WTC11 (cell line): ENCODE measurements around the gene NAT9.

Source experiments
- ARID4B ChIP-seq: sonication (generic); formaldehyde crosslinking; IDR thresholded peaks from 2 replicates; pipeline ENCODE4 v1.8.0; 2023; ENCODE audit warnings: missing genetic modification reagents, mild to moderate bottlenecking, borderline replicate concordance
- ATF2 ChIP-seq: sonication (generic); formaldehyde crosslinking; IDR thresholded peaks from 2 replicates; pipeline ENCODE4 v1.8.1; 2022; ENCODE audit warnings: low read depth, missing genetic modification reagents, borderline replicate concordance
- ATF3 ChIP-seq: sonication (generic); formaldehyde crosslinking; conservative IDR thresholded peaks from 2 replicates; pipeline ENCODE4 v1.8.1; 2022; ENCODE audit warnings: mild to moderate bottlenecking, missing genetic modification reagents
- CTCF ChIP-seq: fragments of 200-600 bp; IDR thresholded peaks from 2 replicates; pipeline ENCODE4 v1.8.0; 2022; ENCODE audit warnings: antibody characterized with exemption
- FOXJ3 ChIP-seq: sonication (generic); formaldehyde crosslinking; IDR thresholded peaks from 2 replicates; pipeline ENCODE4 v1.9.0; 2021; ENCODE audit warnings: missing genetic modification reagents, mild to moderate bottlenecking, borderline replicate concordance
- IRF1 ChIP-seq: sonication (generic); formaldehyde crosslinking; IDR thresholded peaks from 2 replicates; pipeline ENCODE4 v1.8.0; 2023; ENCODE audit warnings: missing genetic modification reagents
- MAX ChIP-seq: sonication (generic); formaldehyde crosslinking; IDR thresholded peaks from 2 replicates; pipeline ENCODE4 v1.8.0; 2022; ENCODE audit warnings: mild to moderate bottlenecking, missing genetic modification reagents
- PRRX2 ChIP-seq: fragments of 250-450 bp; sonication (Bioruptor Pico); IDR thresholded peaks from 2 replicates; pipeline ENCODE4 v1.8.0; 2021; ENCODE audit warnings: mild to moderate bottlenecking
- ZNF317 ChIP-seq: sonication (generic); formaldehyde crosslinking; IDR thresholded peaks from 2 replicates; pipeline ENCODE4 v1.8.1; 2023; ENCODE audit warnings: low read depth, mild to moderate bottlenecking, moderate library complexity, missing genetic modification reagents, borderline replicate concordance
- ZNF396 ChIP-seq: fragments of 250-450 bp; sonication (Bioruptor Pico); IDR thresholded peaks from 2 replicates; pipeline ENCODE4 v1.8.0; 2021; ENCODE audit warnings: mild to moderate bottlenecking, moderate library complexity, borderline replicate concordance

GRCh38 chr17:74786431-74787055 lies 10.4 kb upstream of the NAT9 start:
- TF ChIP-seq ATF3 (no peak), CTCF (no peak), IRF1 (CRISPR knock-in tag) (no peak), ATF2 (CRISPR knock-in tag) (no peak), ZNF396 (no peak), FOXJ3 (no peak), ZNF317 (CRISPR knock-in tag) (no peak), PRRX2 (CRISPR knock-in tag) (no peak), MAX (CRISPR knock-in tag) (no peak), ARID4B (no peak)
